HCT116 (cell line): ENCODE data around the gene SNX2. TPM values are rescaled to one million over a fixed set of nuclear protein-coding genes. Genes with fewer than 3 reads are reported as not detected.

Experiments
- ATAC-seq: fragments of 200-7000 bp; cut with Tn5 transposase; 2 replicates; pipeline ENCODE4 v1.9.1; 2020; ENCODE audit warnings: mild to moderate bottlenecking, moderate library complexity
- BruUV-seq: library from RNA; stranded (reverse); fragments of 400-500 nt; replicated peaks from 2 replicates; lab custom pipeline; 2021; lab: Mats Ljungman, UMichigan
- CTCF ChIA-PET: fragments of 300-600 bp; sonication (Branson Sonifier 250); formaldehyde crosslinking; loops from one replicate; lab custom pipeline; 2021; ENCODE audit warnings: antibody characterized with exemption; lab: Charles Lee
- POLR2A ChIA-PET: fragments of 300-600, 350-600 bp; sonication (Branson Sonifier 250); formaldehyde crosslinking; loops from one replicate; lab custom pipeline; 2021; ENCODE audit warnings: antibody characterized with exemption; lab: Charles Lee
- RAD21 ChIA-PET, 2 experiments: fragments of 300-600 bp; sonication (Branson Sonifier 250); formaldehyde crosslinking; loops; one replicate each; lab custom pipeline; 2023; ENCODE audit warnings: low total read pairs in 2 of 2; ENCODE audit not compliant: uncharacterized antibody in 2 of 2, unreplicated experiment in 2 of 2, low non-redundant PET in 1 of 2; lab: Charles Lee
- DNase-seq: peaks from one replicate; pipeline ENCODE4 v3.0.0-alpha.2; 2010; ENCODE audit warnings: low read depth, low spot score
- H2AFZ ChIP-seq: fragments of 200-600 bp; shearing (Covaris generic), sonication (generic); 2 replicates; pipeline ENCODE4 v1.6.1; 2017; ENCODE audit warnings: low read depth, mixed run types, mixed read lengths, antibody characterized with exemption, low read length; ENCODE audit not compliant: poor library complexity, severe bottlenecking
- H3K27ac ChIP-seq: 2 replicates; pipeline ENCODE4 v1.5.1; 2012; ENCODE audit warnings: low read depth, low read length
- H3K27me3 ChIP-seq: fragments of 200-600 bp; sonication (generic); 2 replicates; pipeline ENCODE4 v1.6.1; 2016; ENCODE audit warnings: mixed run types, low read length, mixed read lengths; ENCODE audit not compliant: insufficient read depth
- H3K36me3 ChIP-seq, 2 experiments: fragments of 200-500 bp in 1 of 2; fragments of 200-600 bp in 1 of 2; sonication (Bioruptor generic) in 1 of 2; sonication (generic) in 1 of 2; 2 replicates each; pipeline versions ENCODE4 v1.5.1 to v1.6.1; 2014 to 2016; ENCODE audit warnings: low read length in 2 of 2, inconsistent platforms in 1 of 2, mixed read lengths in 1 of 2, mixed run types in 1 of 2; ENCODE audit not compliant: insufficient read depth in 2 of 2, control insufficient read depth in 1 of 2
- H3K4me1 ChIP-seq, 2 experiments: fragments of 200-600 bp in 1 of 2; sonication (generic) in 1 of 2; 2 replicates each; pipeline versions ENCODE4 v1.5.1 to v1.6.1; 2012 to 2017; ENCODE audit warnings: low read length in 2 of 2, inconsistent platforms in 1 of 2, mild to moderate bottlenecking in 1 of 2, mixed read lengths in 1 of 2, mixed run types in 1 of 2, moderate library complexity in 1 of 2; ENCODE audit not compliant: insufficient read depth in 2 of 2, control insufficient read depth in 1 of 2
- H3K4me2 ChIP-seq: fragments of 200-600 bp; sonication (generic); 2 replicates; pipeline ENCODE4 v1.6.1; 2017; ENCODE audit warnings: mixed run types, low read length, mixed read lengths
- H3K4me3 ChIP-seq, 2 experiments: fragments of 200-600 bp in 1 of 2; sonication (generic) in 1 of 2; replicated peaks in 1 of 2; 2 replicates each; pipeline ENCODE4 v1.5.1; 2011 to 2016; ENCODE audit warnings: low read length in 2 of 2, control low read depth in 1 of 2, low read depth in 1 of 2, mild to moderate bottlenecking in 1 of 2, mixed read lengths in 1 of 2, mixed run types in 1 of 2
- H3K79me2 ChIP-seq: fragments of 200-600 bp; sonication (generic); 2 replicates; pipeline ENCODE4 v1.6.1; 2017; ENCODE audit warnings: mild to moderate bottlenecking, mixed run types, low read length, moderate library complexity, mixed read lengths; ENCODE audit not compliant: insufficient read depth
- H3K9ac ChIP-seq: fragments of 200-600 bp; sonication (generic); 2 replicates; pipeline ENCODE4 v1.6.1; 2016; ENCODE audit warnings: low read length, mixed read lengths
- H3K9me2 ChIP-seq: fragments of 200-600 bp; sonication (generic), shearing (Covaris generic); 2 replicates; pipeline ENCODE4 v1.6.1; 2017; ENCODE audit warnings: mixed run types, mild to moderate bottlenecking, moderate library complexity; ENCODE audit not compliant: insufficient read depth
- H3K9me3 ChIP-seq, 2 experiments: fragments of 200-500 bp in 1 of 2; fragments of 200-600 bp in 1 of 2; sonication (Bioruptor generic) in 1 of 2; sonication (generic) in 1 of 2; 2 replicates each; pipeline ENCODE4 v1.6.1; 2014 to 2017; ENCODE audit warnings: low read length in 2 of 2, mixed read lengths in 2 of 2, inconsistent platforms in 1 of 2, low read depth in 1 of 2, mild to moderate bottlenecking in 1 of 2, mixed run types in 1 of 2, moderate library complexity in 1 of 2; ENCODE audit not compliant: control insufficient read depth in 1 of 2, insufficient read depth in 1 of 2
- H4K20me1 ChIP-seq: fragments of 200-600 bp; sonication (generic), shearing (Covaris generic); 2 replicates; pipeline ENCODE4 v1.6.1; 2017; ENCODE audit warnings: mixed run types, mild to moderate bottlenecking, moderate library complexity; ENCODE audit not compliant: insufficient read depth
- ATF3 ChIP-seq: IDR thresholded peaks from 2 replicates; pipeline ENCODE4 v1.6.1; 2012
- CBX3 ChIP-seq: IDR thresholded peaks from 2 replicates; pipeline ENCODE4 v1.6.1; 2012; ENCODE audit warnings: low read depth
- CTCF ChIP-seq, 3 experiments: fragments of 200-600 bp in 1 of 3; sonication (generic) in 1 of 3; IDR thresholded peaks in 2 of 3; conservative IDR thresholded peaks in 1 of 3; 2 replicates each; pipeline ENCODE4 v1.5.1; 2012 to 2017; ENCODE audit warnings: low read depth in 2 of 3, low read length in 2 of 3, antibody characterized with exemption in 1 of 3, borderline replicate concordance in 1 of 3, control low read depth in 1 of 3, mild to moderate bottlenecking in 1 of 3, mixed read lengths in 1 of 3, mixed run types in 1 of 3, moderate library complexity in 1 of 3; ENCODE audit not compliant: insufficient read depth in 1 of 3
- EZH2 ChIP-seq: fragments of 200-600 bp; sonication (generic); IDR thresholded peaks from 2 replicates; pipeline ENCODE4 v1.6.1; 2017; ENCODE audit warnings: antibody characterized with exemption, mixed run types
- MAX ChIP-seq: IDR thresholded peaks from 2 replicates; pipeline ENCODE4 v1.6.1; 2012
- POLR2A ChIP-seq: IDR thresholded peaks from 2 replicates; pipeline ENCODE4 v1.7.0; 2011; ENCODE audit warnings: borderline replicate concordance; ENCODE audit not compliant: insufficient read depth, insufficient read length; ENCODE audit errors: extremely low read depth
- REST ChIP-seq: IDR thresholded peaks from 2 replicates; pipeline ENCODE4 v1.6.1; 2012; ENCODE audit warnings: low read depth
- SP1 ChIP-seq: IDR thresholded peaks from 2 replicates; pipeline ENCODE4 v1.6.1; 2012; ENCODE audit warnings: low read depth
- SRF ChIP-seq: IDR thresholded peaks from 2 replicates; pipeline ENCODE4 v1.6.1; 2012; ENCODE audit warnings: low read depth
- TCF7L2 ChIP-seq: IDR thresholded peaks from 2 replicates; pipeline ENCODE4 v1.7.0; 2011; ENCODE audit warnings: borderline replicate concordance, inconsistent platforms; ENCODE audit not compliant: insufficient read depth, insufficient read length; ENCODE audit errors: extremely low read depth
- YY1 ChIP-seq: IDR thresholded peaks from 2 replicates; pipeline ENCODE4 v1.6.1; 2011; ENCODE audit warnings: low read length, low read depth, moderate library complexity, mild to moderate bottlenecking; ENCODE audit not compliant: insufficient replicate concordance; ENCODE audit errors: extremely low read depth
- ZBTB33 ChIP-seq: IDR thresholded peaks from 2 replicates; pipeline ENCODE4 v1.6.1; 2011; ENCODE audit warnings: mild to moderate bottlenecking, low read length, moderate library complexity; ENCODE audit not compliant: insufficient replicate concordance; ENCODE audit errors: extremely low read depth
- ZNF274 ChIP-seq: fragments of 200-500 bp; sonication (Bioruptor generic); IDR thresholded peaks from 2 replicates; pipeline ENCODE4 v1.6.1; 2014; ENCODE audit warnings: mild to moderate bottlenecking, low read depth, low read length, inconsistent platforms
- intact Hi-C: fragments of 100-400 bp; cut with micrococcal nuclease; formaldehyde crosslinking; loops from 2 replicates; pipeline ENCODE4 v1.10.0; 2022
- total RNA-seq: library from RNA; stranded (reverse); gene quantifications from one replicate; pipeline ENCODE4 v1.2.1, GENCODE V29; 2021; ENCODE audit not compliant: unreplicated experiment

SNX2 gene
- total RNA-seq, 1 experiment from 2014 or later = 57.7 TPM

- no peak for TF ChIP-seq SRF
- TF ChIP-seq ZBTB33 = no peak
- no peak for TF ChIP-seq REST
- no peak for TF ChIP-seq ATF3
- no peak for TF ChIP-seq SP1
- no peak for TF ChIP-seq CTCF (IDR thresholded peaks at IDR 0.05 in 2 of 3, conservative IDR thresholded peaks at IDR 0.05 in 1 of 3; ENCODE audit: borderline replicate concordance in 1 of 3, insufficient read depth in 1 of 3, low read depth in 2 of 3, low read length in 2 of 3)
- no peak for TF ChIP-seq CBX3
- TF ChIP-seq MAX = no peak
- TF ChIP-seq EZH2 = no peak
- no peak for TF ChIP-seq TCF7L2
- TF ChIP-seq YY1 = no peak
- TF ChIP-seq ZNF274 = no peak
- no peak for TF ChIP-seq POLR2A
- no peak overlapping the region for H3K9ac ChIP-seq
- H3K9me2 ChIP-seq = no peaks in the 10 kb centered on the region
- intact Hi-C loops = no loop called here
- ATAC-seq = no peak
- no peaks in the 10 kb centered on the region for H3K4me1 ChIP-seq
- no peak overlapping the region for H3K4me2 ChIP-seq
- CTCF ChIA-PET = no interaction called here
- H3K9me3 ChIP-seq = no peaks in the 10 kb centered on the region
- H3K4me3 ChIP-seq = no peak overlapping the region
- BruUV-seq = no TSS peak
- H2AFZ ChIP-seq = no peak overlapping the region
- POLR2A ChIA-PET = no interaction called here
- no peaks in the 10 kb centered on the region for H3K36me3 ChIP-seq
- no peak overlapping the region for H3K27ac ChIP-seq
- RAD21 ChIA-PET = no interaction called here
- DNase-seq = no peak
- no peaks in the 10 kb centered on the region for H3K27me3 ChIP-seq
- H4K20me1 ChIP-seq = no peaks in the 10 kb centered on the region
- no peaks in the 10 kb centered on the region for H3K79me2 ChIP-seq
These were observed 8.8 kb upstream of the SNX2 start for GRCh38 chr5:122766130-122766529.
